Measurements from ENCODE around the gene USP19.

DNA sequence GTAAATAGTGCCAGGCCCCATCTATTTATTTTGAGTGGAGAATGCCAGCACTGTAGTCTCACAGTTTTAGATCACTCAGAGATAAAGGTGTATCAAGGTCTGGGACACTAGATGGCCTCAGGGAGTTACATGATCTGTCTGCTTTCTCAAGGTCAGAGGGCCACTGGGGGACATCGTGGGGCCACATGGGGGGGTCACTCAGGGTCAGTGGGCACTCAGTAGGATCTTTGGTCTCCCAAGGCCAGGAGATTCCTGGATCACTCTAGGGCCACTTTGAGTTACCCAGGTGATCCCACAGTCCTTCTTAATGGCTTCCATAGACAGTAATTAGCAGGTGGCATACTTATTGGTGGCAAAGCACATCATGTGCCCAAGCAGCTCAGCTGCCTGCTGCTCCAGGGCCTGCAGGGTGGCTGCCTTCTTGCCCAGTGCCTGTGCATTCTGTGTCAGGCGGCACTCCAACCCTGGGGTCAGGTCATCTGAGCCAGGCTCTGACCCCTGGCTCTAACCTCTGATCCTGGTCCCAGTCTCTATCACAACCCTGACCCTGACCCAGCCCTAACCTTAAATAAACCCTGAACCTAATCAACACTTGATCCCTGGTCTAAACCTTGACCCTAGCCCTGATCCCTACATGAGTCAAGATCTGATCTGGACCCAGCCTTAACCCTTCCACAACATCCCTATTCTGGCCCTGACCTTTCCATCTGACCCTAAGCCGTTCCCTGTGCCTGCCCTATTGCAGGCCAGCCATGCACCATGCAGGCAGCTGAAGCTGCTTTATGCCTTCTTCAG is 14.0 kb upstream of the USP19 start:
- TF ChIP-seq, protein P1, sequence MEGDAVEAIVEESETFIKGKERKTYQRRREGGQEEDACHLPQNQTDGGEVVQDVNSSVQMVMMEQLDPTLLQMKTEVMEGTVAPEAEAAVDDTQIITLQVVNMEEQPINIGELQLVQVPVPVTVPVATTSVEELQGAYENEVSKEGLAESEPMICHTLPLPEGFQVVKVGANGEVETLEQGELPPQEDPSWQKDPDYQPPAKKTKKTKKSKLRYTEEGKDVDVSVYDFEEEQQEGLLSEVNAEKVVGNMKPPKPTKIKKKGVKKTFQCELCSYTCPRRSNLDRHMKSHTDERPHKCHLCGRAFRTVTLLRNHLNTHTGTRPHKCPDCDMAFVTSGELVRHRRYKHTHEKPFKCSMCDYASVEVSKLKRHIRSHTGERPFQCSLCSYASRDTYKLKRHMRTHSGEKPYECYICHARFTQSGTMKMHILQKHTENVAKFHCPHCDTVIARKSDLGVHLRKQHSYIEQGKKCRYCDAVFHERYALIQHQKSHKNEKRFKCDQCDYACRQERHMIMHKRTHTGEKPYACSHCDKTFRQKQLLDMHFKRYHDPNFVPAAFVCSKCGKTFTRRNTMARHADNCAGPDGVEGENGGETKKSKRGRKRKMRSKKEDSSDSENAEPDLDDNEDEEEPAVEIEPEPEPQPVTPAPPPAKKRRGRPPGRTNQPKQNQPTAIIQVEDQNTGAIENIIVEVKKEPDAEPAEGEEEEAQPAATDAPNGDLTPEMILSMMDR (IDR thresholded peaks at IDR 0.05; ENCODE audit: low read depth, low read length) = no peak
- TF ChIP-seq, protein P2, sequence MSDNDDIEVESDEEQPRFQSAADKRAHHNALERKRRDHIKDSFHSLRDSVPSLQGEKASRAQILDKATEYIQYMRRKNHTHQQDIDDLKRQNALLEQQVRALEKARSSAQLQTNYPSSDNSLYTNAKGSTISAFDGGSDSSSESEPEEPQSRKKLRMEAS (IDR thresholded peaks at IDR 0.05; ENCODE audit: low read depth, low read length) = no peak
- TF ChIP-seq MYC (IDR thresholded peaks at IDR 0.05; ENCODE audit: low read depth, low read length) = no peak
